NB4 (cell line): ENCODE results near the gene ATP5MC2.

Source experiments
- DNase-seq: peaks from one replicate; pipeline ENCODE4 v3.0.0; 2010; ENCODE audit warnings: low read depth
- H3K4me3 ChIP-seq: one replicate; pipeline ENCODE4 v1.5.1; 2011; ENCODE audit warnings: mild to moderate bottlenecking, low read depth, low read length, moderate library complexity
- CTCF ChIP-seq: IDR thresholded peaks from one replicate; pipeline ENCODE4 v1.5.1; 2012; ENCODE audit warnings: low read depth, low read length
- MAX ChIP-seq: IDR thresholded peaks from 2 replicates; pipeline ENCODE4 v1.6.1; 2011; ENCODE audit warnings: low read depth, low read length
- MYC ChIP-seq: IDR thresholded peaks from 2 replicates; pipeline ENCODE4 v1.6.1; 2011; ENCODE audit warnings: low read depth, low read length
- POLR2A ChIP-seq: IDR thresholded peaks from 2 replicates; pipeline ENCODE4 v1.6.1; 2011; ENCODE audit warnings: mild to moderate bottlenecking; ENCODE audit not compliant: insufficient read length; ENCODE audit errors: extremely low read depth

Gene ATP5MC2

DNA sequence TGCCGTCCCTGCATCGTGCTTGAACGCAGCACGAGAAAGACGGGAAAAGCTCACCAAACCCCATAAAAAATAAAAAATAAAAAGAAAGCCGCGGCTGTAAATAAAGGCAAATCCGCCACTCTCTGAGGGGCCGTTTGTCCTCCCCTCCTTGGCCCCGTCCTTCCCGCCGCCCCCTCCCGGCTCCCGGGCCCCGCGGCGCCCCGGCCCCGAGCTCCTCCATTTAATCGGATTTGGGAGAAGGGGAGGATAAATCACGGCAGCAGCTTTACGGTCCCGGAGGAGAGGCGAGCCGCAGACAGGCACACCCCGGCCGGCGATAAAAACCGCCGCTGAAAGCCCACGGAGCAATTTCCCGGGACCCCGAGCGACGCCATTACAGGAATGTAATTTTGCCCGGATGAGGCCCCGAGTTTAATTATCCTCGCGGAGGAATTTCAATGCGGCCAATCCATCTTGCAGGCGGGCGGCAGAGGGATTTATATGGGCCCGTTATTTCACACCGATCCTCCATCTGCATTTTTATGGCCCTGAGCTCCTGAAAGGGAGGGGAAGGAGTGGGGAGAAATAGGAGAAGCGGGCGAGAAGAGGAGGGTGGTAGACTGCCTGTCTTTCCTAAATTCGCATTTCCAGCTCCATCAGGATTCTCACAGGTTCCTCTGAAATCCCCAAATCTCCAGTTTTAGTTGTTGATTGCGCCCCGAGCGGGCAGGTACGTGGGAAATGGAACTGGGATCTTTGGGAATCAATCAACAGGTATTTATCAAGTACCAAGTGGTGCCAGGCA is 1.3 kb upstream of the ATP5MC2 start:
- H3K4me3 ChIP-seq = no peak overlapping the region
- TF ChIP-seq CTCF = no peak
- no peak for TF ChIP-seq POLR2A
- no peak for TF ChIP-seq MAX
- no peak for TF ChIP-seq MYC
- DNase-seq = no peak

DNA sequence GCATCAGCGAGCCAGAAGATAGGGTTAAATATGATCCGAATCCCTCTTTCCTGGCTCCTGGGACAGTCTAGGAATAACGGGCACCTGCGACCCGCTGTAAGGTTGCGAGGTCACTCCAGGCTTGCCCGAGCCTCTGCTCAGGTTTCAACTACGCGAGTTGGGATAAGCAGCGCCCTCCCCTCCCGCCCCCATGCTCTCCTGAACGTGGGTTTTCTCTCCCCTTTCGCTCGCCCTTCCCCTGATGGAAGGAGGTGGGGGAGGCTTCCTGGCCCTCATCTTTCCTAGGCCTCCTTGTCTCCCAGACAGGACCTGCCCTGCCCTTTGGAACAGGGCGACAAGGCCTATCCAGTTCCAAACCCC is 753 bp upstream of the ATP5MC2 start:
- no peak overlapping the region for H3K4me3 ChIP-seq
- no peak for TF ChIP-seq MAX
- TF ChIP-seq POLR2A = no peak
- TF ChIP-seq MYC = no peak
- DNase-seq = no peak

- TF ChIP-seq MYC = no peak
- no peak for TF ChIP-seq MAX
- no peak for TF ChIP-seq CTCF
- DNase-seq = no peak
These were observed 744 bp downstream of the ATP5MC2 start for GRCh38 chr12:53674977-53675700.

DNA sequence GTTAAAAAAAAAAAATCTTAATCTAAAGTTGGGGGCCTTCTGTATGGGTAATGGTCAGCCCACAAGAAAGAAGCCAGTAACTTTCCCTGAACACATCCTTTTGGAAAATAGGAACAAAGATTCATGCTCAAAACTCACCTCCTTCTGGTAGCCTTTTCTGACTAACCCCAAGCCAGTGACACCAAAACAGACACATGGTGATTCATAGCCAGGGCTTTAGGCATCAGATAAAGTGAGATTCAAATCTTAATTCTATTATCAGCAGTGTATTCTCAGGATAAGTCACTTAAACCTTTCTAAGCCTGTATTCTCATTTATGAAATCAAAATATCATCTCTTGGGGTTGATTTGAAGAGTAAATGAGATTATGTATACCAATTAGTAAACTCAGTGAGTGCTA is 4.9 kb downstream of the ATP5MC2 start:
- TF ChIP-seq MAX (no peak), CTCF (no peak), MYC (no peak), POLR2A (no peak)
- no peak for DNase-seq
- peak overlapping the region; percentile 3 for H3K4me3 ChIP-seq

More at GRCh38 chr12:53674977-53675700, 744 bp downstream of the ATP5MC2 start:
- peak overlapping the region; percentile 79 for H3K4me3 ChIP-seq

DNA sequence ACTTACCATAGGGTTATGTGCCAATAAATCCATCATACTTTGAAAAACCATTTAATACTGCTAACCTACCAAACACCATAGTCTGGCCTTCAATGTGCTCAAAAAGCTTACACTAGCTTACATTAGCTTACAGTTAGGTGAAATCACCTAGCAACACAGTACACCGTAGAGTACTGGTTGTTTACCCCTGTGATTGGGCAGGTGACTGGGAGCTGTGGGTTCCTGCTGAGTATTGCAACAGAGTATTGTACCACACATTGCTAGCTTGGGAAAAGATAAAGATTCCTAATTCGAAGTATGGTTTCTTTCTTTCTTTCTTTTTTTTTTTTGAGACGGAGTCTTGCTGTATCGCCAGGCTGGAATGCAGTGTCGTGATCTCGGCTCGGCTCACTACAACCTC is 5.6 kb downstream of the ATP5MC2 start:
- no peak overlapping the region for H3K4me3 ChIP-seq
- no peak for DNase-seq
- TF ChIP-seq MAX (no peak), POLR2A (no peak), MYC (no peak), CTCF (no peak)

- no peak for TF ChIP-seq MYC
- no peak for TF ChIP-seq POLR2A
- no peak for TF ChIP-seq MAX
- no peak for TF ChIP-seq CTCF
- H3K4me3 ChIP-seq = no peak overlapping the region
- DNase-seq = no peak
These were observed 8.8 kb downstream of the ATP5MC2 start for GRCh38 chr12:53667080-53667479.
